HG02642 (cell line): ENCODE data around the gene DGKH.

Experiments
- ATAC-seq: cut with Tn5 transposase; IDR thresholded peaks from one replicate; pipeline ENCODE4 v1.9.1; 2021; ENCODE audit warnings: mild to moderate bottlenecking; ENCODE audit not compliant: unreplicated experiment, poor library complexity

DGKH gene, protein sequence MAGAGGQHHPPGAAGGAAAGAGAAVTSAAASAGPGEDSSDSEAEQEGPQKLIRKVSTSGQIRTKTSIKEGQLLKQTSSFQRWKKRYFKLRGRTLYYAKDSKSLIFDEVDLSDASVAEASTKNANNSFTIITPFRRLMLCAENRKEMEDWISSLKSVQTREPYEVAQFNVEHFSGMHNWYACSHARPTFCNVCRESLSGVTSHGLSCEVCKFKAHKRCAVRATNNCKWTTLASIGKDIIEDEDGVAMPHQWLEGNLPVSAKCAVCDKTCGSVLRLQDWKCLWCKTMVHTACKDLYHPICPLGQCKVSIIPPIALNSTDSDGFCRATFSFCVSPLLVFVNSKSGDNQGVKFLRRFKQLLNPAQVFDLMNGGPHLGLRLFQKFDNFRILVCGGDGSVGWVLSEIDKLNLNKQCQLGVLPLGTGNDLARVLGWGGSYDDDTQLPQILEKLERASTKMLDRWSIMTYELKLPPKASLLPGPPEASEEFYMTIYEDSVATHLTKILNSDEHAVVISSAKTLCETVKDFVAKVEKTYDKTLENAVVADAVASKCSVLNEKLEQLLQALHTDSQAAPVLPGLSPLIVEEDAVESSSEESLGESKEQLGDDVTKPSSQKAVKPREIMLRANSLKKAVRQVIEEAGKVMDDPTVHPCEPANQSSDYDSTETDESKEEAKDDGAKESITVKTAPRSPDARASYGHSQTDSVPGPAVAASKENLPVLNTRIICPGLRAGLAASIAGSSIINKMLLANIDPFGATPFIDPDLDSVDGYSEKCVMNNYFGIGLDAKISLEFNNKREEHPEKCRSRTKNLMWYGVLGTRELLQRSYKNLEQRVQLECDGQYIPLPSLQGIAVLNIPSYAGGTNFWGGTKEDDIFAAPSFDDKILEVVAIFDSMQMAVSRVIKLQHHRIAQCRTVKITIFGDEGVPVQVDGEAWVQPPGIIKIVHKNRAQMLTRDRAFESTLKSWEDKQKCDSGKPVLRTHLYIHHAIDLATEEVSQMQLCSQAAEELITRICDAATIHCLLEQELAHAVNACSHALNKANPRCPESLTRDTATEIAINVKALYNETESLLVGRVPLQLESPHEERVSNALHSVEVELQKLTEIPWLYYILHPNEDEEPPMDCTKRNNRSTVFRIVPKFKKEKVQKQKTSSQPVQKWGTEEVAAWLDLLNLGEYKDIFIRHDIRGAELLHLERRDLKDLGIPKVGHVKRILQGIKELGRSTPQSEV

GRCh38 chr13:42048342-42048683 lies at the start of gene DGKH:
DGKH (plus strand) TSS chr13:42048648; CDS start chr13:42048774, 126 bp downstream.
- peak; percentile 39 for ATAC-seq

DNA sequence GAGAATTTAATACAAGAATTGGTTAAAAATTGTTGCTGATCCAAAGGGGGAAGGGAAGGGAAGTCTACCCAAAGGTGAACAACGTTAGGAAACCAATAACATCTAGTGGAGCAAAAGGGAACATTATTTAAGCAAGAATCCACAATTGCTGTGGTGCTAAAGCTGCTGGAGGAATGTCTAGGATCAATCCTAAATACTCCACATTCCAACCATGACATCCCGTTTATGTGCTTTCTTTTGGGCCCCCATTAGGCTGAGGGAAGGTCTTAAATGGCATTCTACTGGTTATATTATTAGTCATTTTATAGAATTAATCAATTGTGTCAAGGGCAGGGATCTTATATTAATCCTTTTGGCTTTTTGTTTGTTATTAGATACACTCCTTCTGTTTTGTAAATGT lies 47.6 kb upstream of the DGKH start:
- ATAC-seq, result no peak

DNA sequence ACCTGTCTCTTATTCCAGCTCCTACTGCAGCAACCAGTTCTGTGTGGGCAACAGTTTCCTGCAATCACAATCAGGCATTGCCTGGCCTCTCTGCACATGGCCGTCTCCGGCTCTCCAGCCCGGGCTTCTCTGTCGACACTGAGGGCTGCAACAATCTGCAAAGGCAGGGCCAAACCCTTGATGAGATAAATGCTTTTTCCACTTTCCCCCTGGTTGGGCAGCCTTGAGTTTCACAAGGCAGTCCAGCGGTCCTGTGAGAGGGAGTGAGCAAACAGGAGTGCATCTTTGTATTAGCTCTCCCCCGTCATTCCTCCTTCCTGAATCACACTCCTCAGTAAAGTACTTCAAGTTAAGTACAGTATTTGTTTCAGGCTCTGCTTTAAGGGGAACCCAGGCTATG lies 46.9 kb upstream of the DGKH start:
- ATAC-seq, result no peak

- ATAC-seq, result no peak
Measured at GRCh38 chr13:42002066-42002465, 46.4 kb upstream of the DGKH start.

DNA sequence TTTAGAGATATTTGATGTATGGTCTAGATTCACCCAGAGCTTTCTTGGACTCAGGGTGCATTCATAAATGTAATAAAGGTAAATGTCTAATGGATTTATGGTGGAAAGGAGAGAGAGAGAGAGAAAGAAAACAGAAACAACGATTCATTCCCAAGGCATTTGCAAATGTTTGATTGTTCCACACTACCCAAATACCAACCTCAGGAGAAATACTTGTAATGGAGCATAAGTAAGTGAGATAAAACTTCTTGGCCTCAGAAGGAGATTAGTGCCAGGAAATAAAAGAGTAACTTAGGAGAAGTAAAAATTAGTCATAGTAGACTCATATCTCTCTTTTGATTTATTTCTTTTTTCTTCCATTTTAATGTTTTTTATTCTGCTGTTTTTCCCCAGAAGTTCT lies 40.6 kb upstream of the DGKH start:
- no peak for ATAC-seq

GRCh38 chr13:42009057-42009456 lies 39.4 kb upstream of the DGKH start:
- ATAC-seq, result no peak

DNA sequence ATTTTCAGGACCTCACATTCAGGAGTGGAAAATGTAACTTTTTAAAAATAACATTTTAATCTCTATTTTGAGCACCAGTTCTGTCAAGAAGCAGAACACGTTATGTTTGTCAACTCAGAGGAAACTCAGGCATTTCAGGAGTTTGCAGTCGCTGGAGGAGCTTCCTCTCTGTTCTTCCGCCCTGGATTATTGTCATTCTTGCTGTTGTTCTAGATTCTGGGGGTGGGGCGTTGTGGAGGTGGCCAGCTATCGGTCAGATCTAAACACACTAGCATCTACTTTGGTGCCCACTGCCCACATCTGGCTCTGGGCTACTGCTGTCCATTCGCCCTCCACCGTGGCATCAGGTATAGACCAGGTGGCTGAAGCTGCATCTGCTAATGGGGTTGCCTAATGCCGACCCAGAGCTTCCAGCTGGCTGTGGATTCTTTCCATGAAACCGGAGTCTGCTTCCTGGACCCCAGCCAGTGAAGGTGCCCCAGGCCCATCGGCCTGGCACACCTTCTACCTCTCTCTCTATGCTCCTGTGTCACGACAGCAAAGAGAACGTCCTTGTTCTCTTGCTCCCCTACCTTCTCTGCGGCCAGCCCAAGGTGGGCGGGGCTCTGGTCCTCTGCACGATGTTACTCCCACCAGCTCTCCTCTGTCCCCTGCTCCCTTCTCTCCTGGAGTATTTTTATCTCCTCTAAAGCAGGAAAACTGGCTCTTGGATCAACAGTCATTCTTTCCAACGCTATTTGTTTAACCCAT lies 36.7 kb upstream of the DGKH start:
- ATAC-seq, result no peak

GRCh38 chr13:42014119-42014518 lies 34.3 kb upstream of the DGKH start:
- no peak for ATAC-seq

DNA sequence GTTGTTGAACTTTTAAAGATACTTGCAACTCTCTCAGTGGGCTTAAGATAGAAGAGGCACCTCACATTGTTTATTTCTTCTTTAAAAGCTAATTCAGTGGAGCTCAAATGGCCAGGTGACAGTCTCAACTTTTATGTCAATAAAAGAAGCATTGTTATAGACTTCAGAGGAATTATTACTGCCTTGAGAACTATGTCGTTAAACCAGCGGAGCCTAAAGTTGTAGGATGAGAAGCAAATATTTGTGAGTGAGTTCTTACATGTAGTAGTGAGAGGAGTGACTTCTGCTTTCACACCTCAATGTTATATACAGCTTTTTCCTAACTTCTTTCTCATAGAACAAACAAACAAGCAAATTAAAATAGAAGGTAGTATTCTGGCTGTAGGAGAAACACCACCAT lies 31.2 kb upstream of the DGKH start:
- no peak for ATAC-seq

GRCh38 chr13:42021851-42022250 lies 26.6 kb upstream of the DGKH start:
- no peak for ATAC-seq

DNA sequence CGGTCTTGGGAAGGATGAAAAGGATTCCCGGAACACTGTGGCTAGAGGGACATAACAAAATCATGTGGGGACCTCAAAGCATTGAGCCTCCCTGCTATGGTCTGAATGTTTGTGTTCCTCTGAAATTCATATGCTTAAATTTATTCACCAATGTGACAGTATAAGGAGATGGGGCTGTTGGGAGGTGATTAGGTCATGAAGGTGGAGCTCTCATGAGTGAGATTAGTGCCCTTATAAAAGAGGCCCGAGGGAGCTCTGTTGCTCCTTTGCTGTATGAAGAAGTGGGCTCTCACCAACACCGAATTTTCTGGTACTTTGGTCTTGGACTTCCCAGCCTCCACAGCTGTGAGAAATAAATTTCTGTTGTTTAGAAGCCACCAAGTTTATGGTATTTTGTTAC lies 26.1 kb upstream of the DGKH start:
- ATAC-seq, result no peak

DNA sequence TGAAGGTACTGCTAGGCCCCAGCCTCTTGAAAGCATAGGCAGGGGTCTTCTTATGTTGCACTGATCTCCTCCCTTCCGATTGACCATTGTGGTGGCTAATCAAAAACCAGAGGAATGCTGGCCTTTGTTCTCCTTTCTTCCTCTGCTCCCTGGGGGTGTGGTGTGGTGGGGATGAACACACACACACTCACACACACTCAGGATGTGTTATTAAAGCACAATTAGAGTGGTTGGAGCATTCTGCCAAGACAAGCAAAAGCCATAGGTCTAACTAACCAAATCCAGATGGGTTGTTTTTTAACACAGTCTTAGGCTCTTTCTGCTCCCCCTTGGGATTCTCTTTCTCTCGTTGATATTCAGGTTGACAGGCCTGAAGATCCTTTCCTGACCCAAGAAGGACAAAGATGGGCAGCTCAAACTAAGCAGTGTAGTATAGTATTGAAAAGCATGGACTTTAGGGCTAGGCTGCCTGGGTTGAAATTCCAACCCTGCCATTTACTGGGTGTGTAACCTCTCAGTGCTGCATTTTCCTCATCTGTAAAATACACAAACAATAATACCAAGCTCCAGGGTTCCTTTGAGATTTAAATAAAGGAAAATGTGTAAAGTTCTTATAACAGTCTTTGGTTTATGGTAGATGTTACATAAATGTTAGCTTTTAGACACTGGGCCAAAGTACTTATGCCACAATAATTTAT lies 25.5 kb upstream of the DGKH start:
- ATAC-seq, result no peak

- ATAC-seq, result no peak
Measured at GRCh38 chr13:42027286-42027685, 21.2 kb upstream of the DGKH start.

DNA sequence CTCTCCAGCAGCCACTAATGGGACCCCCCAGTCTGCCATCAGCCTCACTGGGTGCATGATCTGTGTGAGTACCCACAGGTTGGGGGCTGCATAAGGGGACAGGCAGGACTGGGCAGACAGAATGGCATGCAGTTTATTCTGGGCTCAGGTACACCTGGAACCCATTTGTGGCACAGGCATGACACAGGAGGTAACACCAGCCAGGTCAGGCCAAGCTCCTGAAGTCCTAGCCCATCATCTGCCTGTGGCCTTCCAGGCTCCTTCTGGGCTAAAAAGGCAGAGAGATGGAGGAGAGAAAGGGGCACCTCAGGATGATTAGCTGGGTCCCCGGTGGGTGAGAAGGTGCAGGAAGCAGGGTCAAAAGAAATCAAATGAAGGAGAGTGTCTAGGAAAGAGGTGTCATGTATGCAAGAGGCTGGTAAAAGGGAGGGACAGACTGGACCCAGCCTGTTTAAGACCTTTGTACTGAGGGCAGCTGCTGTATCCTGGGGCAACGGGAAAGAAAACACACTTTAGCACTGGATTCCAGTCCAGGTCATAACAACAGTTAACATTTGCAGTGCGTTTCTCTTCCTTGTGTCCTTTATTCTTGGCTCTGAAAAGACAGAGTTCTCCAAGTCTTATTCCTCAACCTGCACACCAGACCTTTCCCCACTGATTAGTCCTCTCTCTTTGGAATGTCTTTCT lies 20.2 kb upstream of the DGKH start:
- ATAC-seq, result no peak

DNA sequence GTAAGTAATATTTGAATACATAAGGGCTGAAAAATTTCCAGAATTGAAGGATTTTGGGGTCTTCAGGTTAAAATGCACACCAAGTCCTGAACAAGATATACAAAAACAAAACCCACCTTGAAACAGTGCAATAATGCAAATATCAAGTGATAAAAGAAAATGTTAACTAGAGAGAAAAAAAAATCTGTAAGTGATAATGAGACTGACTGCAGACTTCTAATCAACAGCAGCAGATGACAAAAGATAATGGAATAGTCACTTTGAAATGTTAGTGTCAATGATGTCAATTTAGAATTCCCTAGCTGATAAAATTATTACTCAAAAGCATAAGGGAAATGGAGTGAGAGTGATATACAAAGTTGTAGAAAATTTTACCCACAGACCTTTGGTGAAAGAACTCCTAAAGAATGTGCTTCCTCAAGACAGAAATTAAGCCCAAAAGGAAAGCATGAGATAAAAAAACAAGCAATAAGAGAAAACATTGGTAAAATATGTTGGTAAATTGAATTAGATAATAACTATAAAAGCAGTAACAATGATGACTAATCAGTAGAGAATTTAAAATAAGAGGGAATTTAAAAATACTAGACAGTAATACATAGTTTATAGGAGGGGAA lies 12.4 kb upstream of the DGKH start:
- ATAC-seq, result no peak

- ATAC-seq, result no peak
Measured at GRCh38 chr13:42036711-42037110, 11.7 kb upstream of the DGKH start.

GRCh38 chr13:42038661-42039456 lies 9.6 kb upstream of the DGKH start:
- no peak for ATAC-seq

GRCh38 chr13:42039457-42039945 lies 8.9 kb upstream of the DGKH start:
- no peak for ATAC-seq
